Measurements from ENCODE around the gene MFAP3. TPM values are rescaled to one million over a fixed set of nuclear protein-coding genes. Genes with fewer than 3 reads are reported as not detected.
A peak's percentile ranks its signal among the peaks of the same experiment; 100 is the strongest.
"Not testable (repeated sequence)": the region's sequence is repeated elsewhere in the genome, so short reads cannot be mapped to it uniquely, and the experiment has no call there.

MFAP3 gene
- 10 to 100 TPM; 26.3 to 28.7 TPM for total RNA-seq

DNA sequence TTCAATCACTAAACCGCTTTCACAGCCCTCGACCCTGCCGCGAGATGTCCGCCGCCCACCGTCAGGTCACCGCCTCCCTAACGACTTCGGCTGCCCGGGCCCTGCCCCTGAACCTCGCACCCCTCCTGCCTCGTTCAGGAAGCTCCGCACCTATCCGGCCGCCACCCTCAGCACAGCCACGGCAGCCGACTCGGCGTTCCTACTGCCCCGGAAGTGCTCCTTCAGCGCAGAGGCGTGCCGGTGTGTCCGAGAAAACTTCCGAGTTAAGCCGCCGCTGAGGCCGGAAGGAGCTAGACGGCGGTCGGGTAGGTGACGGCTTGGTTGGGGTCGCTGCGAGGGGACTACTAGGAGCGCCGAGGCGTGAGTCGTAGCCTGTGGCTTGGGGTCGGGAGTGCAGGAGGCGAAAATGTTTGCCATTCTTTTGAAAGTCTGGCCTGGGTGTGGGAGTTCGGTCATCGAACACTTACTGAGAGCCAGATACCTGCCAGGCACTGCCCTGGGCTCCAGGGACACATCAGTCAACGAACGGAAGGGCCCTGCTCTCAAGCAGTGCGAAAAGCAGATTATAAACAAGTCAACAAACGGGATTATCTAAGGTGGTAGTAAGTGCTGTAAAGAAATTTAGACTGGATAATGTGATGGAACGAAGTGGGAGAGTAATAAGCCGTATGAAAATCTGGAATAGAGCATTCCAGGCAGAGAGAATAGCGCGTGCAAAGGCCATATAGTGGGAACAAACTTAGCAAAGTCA is at the start of gene MFAP3, which contains the start of gene FAM114A2:
Gene MFAP3, plus strand, starts transcription at position 261 of the 751 bp plus-strand sequence. CDS start 10,756 bp downstream, outside the sequence.
Gene FAM114A2, minus strand, starts transcription at position 204 of the 751 bp plus-strand sequence. CDS start 3,957 bp downstream, outside the sequence.
- ChIA-PET CTCF (interaction anchor here (0.7 to 1.0 kb wide), 4 partner anchors 12 to 33 kb away, joined by 3 to 4 read pairs (median 3); no protein-coding TSS in a partner anchor), POLR2A (interaction anchor here (0.7 to 1.2 kb wide), 3 partner anchors 9 to 151 kb away, joined by 3 to 4 read pairs (median 4); partner anchors contain the start of gene GALNT10)
- peak; percentile 92 for DNase-seq
- Mint-ChIP-seq H3K36me3 (ENCODE audit: low read depth) (peaks cover 18% of the 10 kb centered on the region), H3K27me3 (no peaks in the 10 kb centered on the region), H3K4me1 (peaks cover 47% of the 10 kb centered on the region), H3K4me3 (peak within 1 kb of the TSS; percentile 89), H3K9me3 (no peaks in the 10 kb centered on the region), H3K27ac (peak within 1 kb of the TSS; percentile 97)

DNA sequence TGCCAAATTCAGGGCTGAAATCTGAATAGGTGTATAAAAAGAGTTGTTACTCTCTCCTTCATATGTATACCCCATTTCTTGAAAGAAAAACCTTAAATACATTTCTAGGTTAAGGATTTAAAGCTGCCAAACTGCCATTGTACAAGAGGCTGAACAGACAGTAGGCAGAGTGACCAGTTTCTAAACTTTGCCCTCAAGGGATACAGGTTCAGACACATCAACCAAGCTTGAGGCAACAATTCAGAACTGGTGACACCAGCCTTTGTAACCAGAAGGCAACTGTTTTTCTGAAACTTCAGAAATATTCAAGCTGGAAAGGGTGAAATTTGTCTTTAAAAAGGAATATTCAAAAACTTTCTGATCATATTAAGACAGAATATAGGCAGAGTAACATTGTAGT is 47.6 kb upstream of the MFAP3 start:
- DNase-seq: no peak
- Mint-ChIP-seq H3K4me1 (no peaks in the 10 kb centered on the region), H3K27ac (no peak overlapping the region), H3K27me3 (no peaks in the 10 kb centered on the region), H3K4me3 (no peak overlapping the region), H3K36me3 (ENCODE audit: low read depth) (peaks cover 11% of the 10 kb centered on the region), H3K9me3 (no peaks in the 10 kb centered on the region)
- POLR2A ChIA-PET: no interaction called here
- CTCF ChIA-PET: no interaction called here

- POLR2A ChIA-PET: no interaction called here
- Mint-ChIP-seq H3K27me3 (no peaks in the 10 kb centered on the region), H3K27ac (no peak overlapping the region), H3K4me1 (no peaks in the 10 kb centered on the region), H3K9me3 (no peaks in the 10 kb centered on the region), H3K4me3 (no peak overlapping the region), H3K36me3 (ENCODE audit: low read depth) (peaks cover 21% of the 10 kb centered on the region)
- no peak for DNase-seq
- CTCF ChIA-PET: no interaction called here
These were observed 40.8 kb upstream of the MFAP3 start for GRCh38 chr5:153998010-153998409.

GRCh38 chr5:153998768-153999167 is 40.0 kb upstream of the MFAP3 start:
- Mint-ChIP-seq H3K27ac (no peak overlapping the region), H3K27me3 (no peaks in the 10 kb centered on the region), H3K9me3 (no peaks in the 10 kb centered on the region), H3K4me1 (no peaks in the 10 kb centered on the region), H3K4me3 (no peak overlapping the region), H3K36me3 (ENCODE audit: low read depth) (peaks cover 21% of the 10 kb centered on the region)
- DNase-seq: no peak
- CTCF ChIA-PET: no interaction called here
- POLR2A ChIA-PET: no interaction called here

GRCh38 chr5:153999995-154000394 is 38.8 kb upstream of the MFAP3 start:
- Mint-ChIP-seq H3K27me3 (no peaks in the 10 kb centered on the region), H3K36me3 (ENCODE audit: low read depth) (peaks cover 19% of the 10 kb centered on the region), H3K27ac (no peak overlapping the region), H3K9me3 (no peaks in the 10 kb centered on the region), H3K4me1 (no peaks in the 10 kb centered on the region), H3K4me3 (no peak overlapping the region)
- POLR2A ChIA-PET: no interaction called here
- CTCF ChIA-PET: no interaction called here
- no peak for DNase-seq

DNA sequence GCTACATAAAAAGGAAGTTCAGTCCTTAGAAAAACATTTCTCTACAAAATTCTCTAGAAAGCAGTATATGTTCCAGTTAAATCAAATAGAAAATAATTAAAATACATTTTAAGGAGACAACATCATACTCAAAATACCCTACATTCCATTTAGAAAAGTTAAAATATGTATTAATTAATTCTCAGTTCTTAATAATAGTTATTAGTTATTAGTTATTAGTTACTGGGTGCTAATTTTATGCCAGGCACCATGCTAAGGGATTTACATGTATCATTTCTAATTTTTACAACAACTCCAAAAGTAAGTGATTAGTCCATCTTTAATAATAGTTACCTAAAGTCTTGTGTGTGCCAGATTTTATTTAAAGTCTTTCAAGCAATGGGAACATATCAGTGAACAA is 38.1 kb upstream of the MFAP3 start:
- Mint-ChIP-seq H3K9me3 (no peaks in the 10 kb centered on the region), H3K4me3 (no peak overlapping the region), H3K4me1 (no peaks in the 10 kb centered on the region), H3K27me3 (no peaks in the 10 kb centered on the region), H3K36me3 (ENCODE audit: low read depth) (peaks cover 19% of the 10 kb centered on the region), H3K27ac (no peak overlapping the region)
- DNase-seq: no peak
- CTCF ChIA-PET: no interaction called here
- POLR2A ChIA-PET: no interaction called here

DNA sequence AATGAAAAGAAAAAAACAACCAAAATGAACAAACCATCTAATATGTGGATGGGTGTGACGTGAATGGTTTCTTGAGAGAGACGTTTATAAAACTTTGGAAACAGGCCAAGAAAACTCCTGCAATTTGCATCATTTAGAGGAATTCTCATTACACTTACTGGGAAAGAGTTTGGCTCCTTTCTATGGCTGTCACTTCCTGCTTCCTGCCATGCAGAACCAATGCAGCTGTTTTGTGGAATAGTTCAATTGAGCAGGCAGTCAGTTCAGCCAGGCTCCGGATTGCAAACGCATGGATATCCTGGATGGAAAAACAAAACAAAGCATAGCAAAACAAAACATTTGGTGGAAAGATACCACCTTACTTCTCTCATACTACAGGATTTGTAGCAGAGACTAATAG is 36.7 kb upstream of the MFAP3 start:
- Mint-ChIP-seq H3K36me3 (ENCODE audit: low read depth) (peaks cover 14% of the 10 kb centered on the region), H3K4me1 (no peaks in the 10 kb centered on the region), H3K9me3 (no peaks in the 10 kb centered on the region), H3K4me3 (no peak overlapping the region), H3K27ac (no peak overlapping the region), H3K27me3 (no peaks in the 10 kb centered on the region)
- no peak for DNase-seq
- ChIA-PET CTCF (no interaction called here), POLR2A (no interaction called here)

GRCh38 chr5:154002511-154003020 is 36.2 kb upstream of the MFAP3 start:
- H3K4me1 Mint-ChIP-seq: no peaks in the 10 kb centered on the region
- POLR2A ChIA-PET: no interaction called here
- H3K36me3 Mint-ChIP-seq (ENCODE audit: low read depth): peaks cover 11% of the 10 kb centered on the region
- no peak overlapping the region for H3K27ac Mint-ChIP-seq
- H3K27me3 Mint-ChIP-seq: no peaks in the 10 kb centered on the region
- no peak overlapping the region for H3K4me3 Mint-ChIP-seq
- no peak for DNase-seq
- CTCF ChIA-PET: no interaction called here
- no peaks in the 10 kb centered on the region for H3K9me3 Mint-ChIP-seq

DNA sequence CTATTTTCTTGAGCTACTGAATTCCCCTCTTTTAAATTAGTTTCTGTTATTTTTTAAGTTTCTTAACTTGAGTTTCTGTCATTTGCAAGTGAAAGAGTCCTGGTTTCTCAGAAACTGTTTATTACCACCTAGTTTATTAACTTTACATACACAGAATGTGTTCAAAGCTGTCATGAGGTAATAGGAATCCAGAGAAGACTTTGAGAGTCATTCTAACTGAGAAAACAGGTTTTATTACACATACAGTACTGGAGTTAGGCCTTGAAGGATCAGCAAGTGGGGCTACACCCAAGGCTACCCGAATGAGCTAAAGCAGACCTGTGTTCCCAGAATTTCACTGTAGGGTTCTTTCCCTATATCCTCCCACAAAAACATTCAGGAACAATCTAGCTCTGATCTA is 33.1 kb upstream of the MFAP3 start:
- Mint-ChIP-seq H3K4me3 (no peak overlapping the region), H3K27me3 (no peaks in the 10 kb centered on the region), H3K9me3 (no peaks in the 10 kb centered on the region), H3K36me3 (ENCODE audit: low read depth) (peaks cover 4% of the 10 kb centered on the region), H3K27ac (no peak overlapping the region), H3K4me1 (no peaks in the 10 kb centered on the region)
- CTCF ChIA-PET: no interaction called here
- no peak for DNase-seq
- POLR2A ChIA-PET: no interaction called here

GRCh38 chr5:154010660-154011059 is 28.1 kb upstream of the MFAP3 start:
- H3K9me3 Mint-ChIP-seq: no peaks in the 10 kb centered on the region
- POLR2A ChIA-PET: no interaction called here
- no peaks in the 10 kb centered on the region for H3K4me1 Mint-ChIP-seq
- no peak overlapping the region for H3K27ac Mint-ChIP-seq
- no peak overlapping the region for H3K4me3 Mint-ChIP-seq
- no peaks in the 10 kb centered on the region for H3K27me3 Mint-ChIP-seq
- CTCF ChIA-PET: no interaction called here
- DNase-seq: no peak
- H3K36me3 Mint-ChIP-seq (ENCODE audit: low read depth): peaks cover 14% of the 10 kb centered on the region

- ChIA-PET CTCF (interaction anchor here (1.5 kb wide), 1 partner anchor 390 kb away, joined by 5 read pairs; no protein-coding TSS in a partner anchor), POLR2A (no interaction called here)
- Mint-ChIP-seq H3K4me3 (no peak overlapping the region), H3K27ac (no peak overlapping the region), H3K36me3 (ENCODE audit: low read depth) (peaks cover 41% of the 10 kb centered on the region), H3K4me1 (no peaks in the 10 kb centered on the region), H3K27me3 (no peaks in the 10 kb centered on the region), H3K9me3 (no peaks in the 10 kb centered on the region)
- DNase-seq: no peak
These were observed 23.6 kb upstream of the MFAP3 start for GRCh38 chr5:154015071-154015693.

DNA sequence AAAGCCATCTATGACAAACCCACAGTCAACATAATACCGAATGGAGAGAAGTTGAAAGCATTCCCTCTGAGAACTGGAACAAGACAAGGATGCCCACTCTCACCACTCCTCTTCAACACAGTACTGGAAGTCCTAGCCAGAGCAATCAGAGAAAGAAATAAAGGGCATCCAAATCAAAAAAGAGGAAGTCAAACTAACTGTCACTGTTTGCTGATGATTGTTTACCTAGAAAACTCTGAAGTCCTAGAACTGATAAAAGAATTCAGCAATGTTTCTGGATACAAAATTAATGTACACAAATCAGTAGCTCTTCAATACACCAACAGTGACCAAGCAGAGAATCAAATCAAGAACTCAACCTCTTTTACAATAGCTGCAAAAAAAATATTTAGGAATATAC is 19.8 kb upstream of the MFAP3 start:
- CTCF ChIA-PET, H3K27ac Mint-ChIP-seq, H3K27me3 Mint-ChIP-seq, H3K4me3 Mint-ChIP-seq, DNase-seq, POLR2A ChIA-PET, H3K4me1 Mint-ChIP-seq, H3K9me3 Mint-ChIP-seq: not testable (repeated sequence)
- H3K36me3 Mint-ChIP-seq (ENCODE audit: low read depth): peaks cover 67% of the 10 kb centered on the region

- CTCF ChIA-PET: interaction anchor here (0.6 to 0.9 kb wide), 2 partner anchors 16 to 118 kb away, joined by 3 read pairs; no protein-coding TSS in a partner anchor
- DNase-seq: no peak
- Mint-ChIP-seq H3K27me3 (no peaks in the 10 kb centered on the region), H3K36me3 (ENCODE audit: low read depth) (peaks cover 25% of the 10 kb centered on the region), H3K9me3 (no peaks in the 10 kb centered on the region), H3K4me3 (no peak overlapping the region), H3K27ac (no peak overlapping the region), H3K4me1 (no peaks in the 10 kb centered on the region)
- POLR2A ChIA-PET: no interaction called here
These were observed 12.8 kb upstream of the MFAP3 start for GRCh38 chr5:154025951-154026350.
